OCI-LY1 (cell line): ENCODE data around the gene RAI1.

ENCODE experiments used
- H2AFZ ChIP-seq: fragments of 200-600 bp; sonication (generic), shearing (Covaris generic); 2 replicates; pipeline ENCODE4 v1.6.0; 2014; ENCODE audit warnings: antibody characterized with exemption, mild to moderate bottlenecking, low read length
- H3F3A ChIP-seq: fragments of 200-600 bp; sonication (generic), shearing (Covaris generic); 2 replicates; pipeline ENCODE4 v1.6.0; 2014; ENCODE audit warnings: mild to moderate bottlenecking, antibody characterized with exemption, low read length, moderate library complexity; ENCODE audit not compliant: insufficient read depth
- H3K27ac ChIP-seq: fragments of 200-600 bp; sonication (generic); 2 replicates; pipeline ENCODE4 v1.5.1; 2014; ENCODE audit warnings: low read length, mixed run types, mild to moderate bottlenecking, low read depth; ENCODE audit not compliant: poor library complexity, severe bottlenecking
- H3K27me3 ChIP-seq: fragments of 200-600 bp; sonication (generic); 2 replicates; pipeline ENCODE4 v1.6.0; 2014; ENCODE audit warnings: antibody characterized with exemption, mild to moderate bottlenecking, low read length, moderate library complexity; ENCODE audit not compliant: insufficient read depth
- H3K36me3 ChIP-seq: fragments of 200-600 bp; sonication (generic); 2 replicates; pipeline ENCODE4 v1.6.1; 2014; ENCODE audit warnings: mild to moderate bottlenecking, antibody characterized with exemption, low read length, moderate library complexity, mixed read lengths; ENCODE audit not compliant: insufficient read depth
- H3K4me1 ChIP-seq: fragments of 200-600 bp; sonication (generic); 2 replicates; pipeline ENCODE4 v1.5.1; 2014; ENCODE audit warnings: mild to moderate bottlenecking, low read length, moderate library complexity; ENCODE audit not compliant: insufficient read depth, severe bottlenecking
- H3K4me2 ChIP-seq: fragments of 200-600 bp; sonication (generic), shearing (Covaris generic); 2 replicates; pipeline ENCODE4 v1.6.1; 2014; ENCODE audit warnings: low read length
- H3K4me3 ChIP-seq: fragments of 200-600 bp; sonication (generic); 2 replicates; pipeline ENCODE4 v1.5.1; 2014; ENCODE audit warnings: low read length, low read depth, mild to moderate bottlenecking, mixed read lengths; ENCODE audit not compliant: poor library complexity, severe bottlenecking
- H3K79me2 ChIP-seq: fragments of 200-600 bp; shearing (Covaris generic); 2 replicates; pipeline ENCODE4 v1.6.1; 2016; ENCODE audit warnings: mixed run types, low read length, mixed read lengths; ENCODE audit not compliant: insufficient read depth
- H3K9ac ChIP-seq: fragments of 200-600 bp; sonication (generic), shearing (Covaris generic); 2 replicates; pipeline ENCODE4 v1.6.1; 2014; ENCODE audit warnings: mild to moderate bottlenecking, low read length, mixed read lengths
- H3K9me2 ChIP-seq: fragments of 200-600 bp; sonication (generic), shearing (Covaris generic); 2 replicates; pipeline ENCODE4 v1.6.1; 2014; ENCODE audit warnings: low read depth, mild to moderate bottlenecking, low read length, mixed read lengths
- H3K9me3 ChIP-seq: fragments of 200-600 bp; shearing (Covaris generic); 2 replicates; pipeline ENCODE4 v1.6.1; 2014; ENCODE audit warnings: low read length, mixed read lengths
- H4K20me1 ChIP-seq: fragments of 200-600 bp; sonication (generic), shearing (Covaris generic); 2 replicates; pipeline ENCODE4 v1.6.0; 2016; ENCODE audit warnings: mild to moderate bottlenecking, low read length; ENCODE audit not compliant: insufficient read depth
- CTCF ChIP-seq: fragments of 200-600 bp; sonication (generic), shearing (Covaris generic); IDR thresholded peaks from 2 replicates; pipeline ENCODE4 v1.5.1; 2017; ENCODE audit warnings: mild to moderate bottlenecking, antibody characterized with exemption, low read length, moderate library complexity, mixed read lengths
- EZH2 ChIP-seq: fragments of 200-600 bp; sonication (generic), shearing (Covaris generic); IDR thresholded peaks from 2 replicates; pipeline ENCODE4 v1.8.0; 2017; ENCODE audit warnings: borderline replicate concordance, mixed run types, mild to moderate bottlenecking, antibody characterized with exemption, low read length, moderate library complexity, mixed read lengths

The RAI1 gene

DNA sequence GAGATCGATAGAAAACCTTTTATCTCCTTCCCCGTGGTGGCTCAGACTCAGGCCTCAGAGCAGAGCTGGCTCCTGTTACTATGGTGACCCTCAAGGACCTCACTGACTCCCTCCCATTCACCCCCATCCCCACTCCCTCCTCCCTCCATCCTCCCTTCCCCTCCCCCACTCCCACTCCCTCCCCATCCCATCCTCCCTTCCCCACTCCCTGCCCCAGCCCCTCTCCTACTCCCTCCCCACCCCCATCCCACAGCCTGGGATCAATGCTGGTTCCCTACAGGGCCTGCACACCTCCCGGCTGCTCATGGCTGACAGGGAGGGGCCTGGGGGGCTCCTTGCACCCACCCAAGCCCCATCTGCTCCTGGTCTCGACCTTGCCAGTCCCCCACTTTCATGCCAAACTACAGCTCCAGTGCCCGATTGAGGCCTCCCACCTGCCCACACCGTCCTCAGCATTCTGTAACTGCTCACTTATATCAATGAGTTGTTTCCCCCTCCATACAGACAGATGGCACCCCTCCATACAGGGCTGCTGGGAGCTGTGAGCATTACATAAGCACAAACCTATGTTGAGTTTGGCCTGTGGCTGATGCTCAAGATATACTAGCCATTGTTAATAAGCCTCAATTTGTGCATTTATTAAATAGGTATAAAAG lies 11.6 kb upstream of the RAI1 start:
- Histone ChIP-seq H3F3A (no peaks in the 10 kb centered on the region), H3K4me1 (peaks cover 5% of the 10 kb centered on the region), H3K27ac (no peak overlapping the region), H3K4me3 (no peak overlapping the region), H3K27me3 (peaks cover 6% of the 10 kb centered on the region), H2AFZ (no peak overlapping the region), H3K4me2 (no peak overlapping the region), H3K9me3 (no peaks in the 10 kb centered on the region), H4K20me1 (no peaks in the 10 kb centered on the region), H3K9ac (no peak overlapping the region), H3K9me2 (no peaks in the 10 kb centered on the region), H3K79me2 (no peaks in the 10 kb centered on the region), H3K36me3 (no peaks in the 10 kb centered on the region)
- TF ChIP-seq CTCF (no peak), EZH2 (no peak)

- TF ChIP-seq EZH2: no peak
- no peak for TF ChIP-seq CTCF
- H3K9me3 ChIP-seq: no peaks in the 10 kb centered on the region
- H3F3A ChIP-seq: no peaks in the 10 kb centered on the region
- H3K4me2 ChIP-seq: no peak overlapping the region
- peaks cover 11% of the 10 kb centered on the region for H3K27me3 ChIP-seq
- no peaks in the 10 kb centered on the region for H3K79me2 ChIP-seq
- H3K9ac ChIP-seq: no peak overlapping the region
- H3K4me3 ChIP-seq: no peak overlapping the region
- H4K20me1 ChIP-seq: no peaks in the 10 kb centered on the region
- H3K4me1 ChIP-seq: peaks cover 5% of the 10 kb centered on the region
- H3K27ac ChIP-seq: no peak overlapping the region
- H2AFZ ChIP-seq: no peak overlapping the region
- H3K9me2 ChIP-seq: no peaks in the 10 kb centered on the region
- no peaks in the 10 kb centered on the region for H3K36me3 ChIP-seq
Measured at GRCh38 chr17:17670701-17671305, 10.5 kb upstream of the RAI1 start.

- Histone ChIP-seq H3F3A (no peaks in the 10 kb centered on the region), H3K4me2 (no peak overlapping the region), H3K9me3 (no peaks in the 10 kb centered on the region), H3K27ac (no peak overlapping the region), H4K20me1 (no peaks in the 10 kb centered on the region), H3K36me3 (no peaks in the 10 kb centered on the region), H3K4me1 (no peaks in the 10 kb centered on the region), H3K9ac (no peak overlapping the region), H3K9me2 (no peaks in the 10 kb centered on the region), H3K4me3 (no peak overlapping the region), H3K79me2 (no peaks in the 10 kb centered on the region), H3K27me3 (peaks cover 6% of the 10 kb centered on the region), H2AFZ (no peak overlapping the region)
- TF ChIP-seq EZH2: no peak
- TF ChIP-seq CTCF: no peak
Measured at GRCh38 chr17:17671369-17672129, 9.7 kb upstream of the RAI1 start.
